IPS-NIHi11 (cell line): ENCODE results near the gene ATG16L1.

Experiments used
- DNase-seq: peaks from one replicate; pipeline ENCODE4 v3.0.0; 2012; ENCODE audit warnings: mixed read lengths, low spot score

ATG16L1 gene

DNA sequence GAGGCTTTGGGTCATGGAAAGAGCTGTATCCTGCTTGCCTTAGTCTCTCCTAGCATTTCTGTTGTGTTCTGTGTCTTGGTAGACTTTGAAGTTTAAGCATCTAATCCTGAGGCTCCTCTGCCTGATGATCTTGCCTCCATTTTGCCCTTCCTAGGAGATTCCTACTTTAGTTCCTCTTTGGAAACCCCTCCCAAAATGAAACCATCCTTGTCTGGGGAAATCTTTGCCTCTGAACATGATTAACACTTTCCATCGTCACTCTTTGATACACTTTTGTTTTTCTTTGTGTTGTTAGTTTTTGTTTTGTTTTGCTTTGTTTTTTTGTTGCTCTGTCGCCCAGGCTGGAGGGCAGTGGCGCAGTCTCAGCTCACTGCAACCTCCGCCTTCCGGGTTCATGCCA lies 9.2 kb downstream of the ATG16L1 start:
- no peak for DNase-seq

DNA sequence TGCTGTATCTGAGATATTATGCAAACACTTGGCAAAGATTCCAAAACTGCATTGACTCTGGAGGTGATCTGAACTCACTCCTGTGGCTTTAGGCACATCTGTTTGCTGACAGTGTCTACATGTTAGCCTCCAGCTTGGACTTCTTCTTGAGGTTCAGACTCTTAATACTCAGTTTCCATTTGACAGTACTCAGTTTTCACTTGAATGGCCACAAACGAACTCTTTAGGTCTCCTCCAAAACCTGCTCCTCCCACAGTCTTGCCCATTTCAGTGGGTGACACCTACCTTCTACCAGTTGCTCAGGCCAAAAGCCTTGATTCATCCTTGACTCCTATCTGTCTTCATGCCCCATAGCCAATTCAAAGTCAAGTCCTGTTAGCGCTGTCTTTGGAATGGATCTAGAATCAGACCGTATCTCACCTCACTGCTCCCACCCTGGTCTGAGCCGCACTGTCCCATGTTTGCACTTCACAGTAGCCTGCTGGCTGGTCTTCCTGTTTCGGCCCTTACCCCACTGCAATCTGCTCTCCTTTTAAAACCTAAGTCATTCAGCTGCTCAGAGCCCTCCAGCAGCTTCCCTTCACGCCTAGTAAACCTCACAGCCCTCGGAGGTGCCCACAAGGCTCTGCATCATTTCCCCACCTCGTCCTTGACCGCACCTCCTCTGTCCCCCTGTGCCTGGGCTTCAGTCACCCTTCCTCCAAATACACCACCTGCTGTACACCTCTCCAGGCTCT lies 10.5 kb downstream of the ATG16L1 start:
- DNase-seq, result no peak

DNA sequence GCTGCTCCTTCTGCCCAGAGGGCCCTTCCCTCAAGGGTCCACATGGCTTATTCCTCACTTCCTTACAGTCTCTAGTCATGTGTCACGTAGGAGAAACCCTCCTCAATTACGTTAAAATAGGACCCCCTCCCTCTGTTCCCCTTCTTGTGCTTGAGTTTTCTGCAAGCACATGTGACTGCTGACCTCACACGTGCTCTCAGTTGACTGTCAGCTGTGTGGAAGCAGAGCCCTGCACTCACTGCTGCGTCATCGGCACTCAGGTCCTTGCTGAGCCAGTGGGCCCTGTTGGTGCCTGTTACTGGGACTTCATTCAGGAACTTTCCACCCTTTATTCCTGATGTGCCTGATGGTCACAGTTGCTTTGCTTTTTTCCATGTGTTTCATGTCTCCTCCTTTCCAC lies 11.1 kb downstream of the ATG16L1 start:
- DNase-seq, result no peak

DNA sequence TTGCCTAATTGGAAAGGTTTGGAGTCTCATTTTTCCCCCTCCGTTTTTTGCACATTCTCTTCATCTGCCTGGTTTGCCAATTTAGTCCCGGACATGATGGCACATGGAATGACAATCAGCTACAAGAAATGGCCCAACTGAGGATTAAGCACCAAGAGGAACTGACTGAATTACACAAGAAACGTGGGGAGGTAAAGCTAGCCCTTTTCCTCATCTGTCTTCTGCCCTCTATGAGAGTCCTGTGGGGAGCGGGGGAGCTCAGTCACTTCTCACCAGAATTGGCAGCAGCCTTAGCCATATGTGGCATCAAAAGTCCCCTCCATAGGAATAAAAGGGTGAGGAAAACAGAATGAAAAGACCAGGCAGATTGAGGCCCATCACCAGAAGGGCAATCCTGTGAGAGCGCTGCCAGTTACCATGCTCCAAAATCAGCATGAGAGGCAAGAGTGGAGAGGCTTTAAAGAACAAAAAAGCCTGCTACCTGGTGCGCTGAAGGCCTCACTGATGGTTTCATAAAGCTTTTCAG lies 11.6 kb downstream of the ATG16L1 start:
- DNase-seq, result no peak

DNA sequence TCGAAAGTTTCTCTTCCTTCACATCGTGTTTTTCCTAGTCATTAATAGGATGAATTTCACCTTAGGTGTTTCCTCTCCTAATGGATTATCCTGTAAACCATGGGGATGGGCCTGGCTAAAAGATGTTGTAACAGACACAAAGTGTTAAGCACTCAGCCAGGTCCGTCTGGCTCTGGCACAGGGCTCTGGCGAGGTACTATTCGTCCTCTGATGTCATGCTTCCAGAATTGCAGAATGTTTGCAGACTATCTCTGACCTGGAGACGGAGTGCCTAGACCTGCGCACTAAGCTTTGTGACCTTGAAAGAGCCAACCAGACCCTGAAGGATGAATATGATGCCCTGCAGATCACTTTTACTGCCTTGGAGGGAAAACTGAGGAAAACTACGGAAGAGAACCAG lies 13.2 kb downstream of the ATG16L1 start:
- no peak for DNase-seq

DNA sequence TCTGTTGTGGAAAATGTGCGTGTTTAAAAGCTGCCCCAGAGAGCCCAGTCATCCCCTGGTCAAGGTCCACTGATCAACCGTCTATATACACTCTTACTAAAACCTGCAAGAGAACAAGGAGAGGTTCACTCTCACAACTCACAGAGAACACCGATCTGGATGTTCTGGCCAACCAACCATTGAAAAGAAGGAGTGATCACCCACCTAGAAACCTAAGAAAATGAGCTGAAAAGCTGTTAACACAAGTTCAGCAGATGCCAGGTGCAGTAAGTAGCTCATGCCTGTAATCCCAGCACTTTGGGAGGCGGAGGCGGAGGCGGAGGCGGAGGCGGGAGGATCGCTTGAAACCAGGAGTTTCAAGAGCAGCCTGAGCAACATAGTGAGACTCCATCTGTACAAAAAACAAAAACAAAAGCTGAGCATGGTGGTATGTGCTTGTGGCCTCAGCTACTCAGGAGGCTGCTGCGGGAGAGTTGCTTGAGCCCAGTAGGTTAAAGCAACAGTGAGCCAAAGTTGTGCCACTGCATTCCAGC lies 14.5 kb downstream of the ATG16L1 start:
- no peak for DNase-seq

DNA sequence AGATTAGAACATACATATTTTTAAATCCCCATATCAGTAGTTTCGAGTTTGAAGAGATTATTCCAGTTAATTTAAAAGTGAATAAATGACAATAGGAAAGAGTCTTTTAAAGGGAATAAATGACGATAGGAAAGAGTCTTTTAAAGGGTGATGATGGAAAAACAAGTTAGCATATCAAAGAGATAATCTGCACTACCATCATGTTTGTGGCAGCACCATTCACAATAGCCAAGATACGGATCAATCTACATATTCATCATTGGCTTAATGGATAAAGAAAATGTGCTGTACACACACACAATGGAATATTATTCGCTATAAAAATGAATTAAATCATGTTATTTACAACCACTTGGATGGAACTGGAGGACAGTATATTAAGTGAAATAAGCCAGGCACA lies 15.0 kb downstream of the ATG16L1 start:
- DNase-seq, result no peak

DNA sequence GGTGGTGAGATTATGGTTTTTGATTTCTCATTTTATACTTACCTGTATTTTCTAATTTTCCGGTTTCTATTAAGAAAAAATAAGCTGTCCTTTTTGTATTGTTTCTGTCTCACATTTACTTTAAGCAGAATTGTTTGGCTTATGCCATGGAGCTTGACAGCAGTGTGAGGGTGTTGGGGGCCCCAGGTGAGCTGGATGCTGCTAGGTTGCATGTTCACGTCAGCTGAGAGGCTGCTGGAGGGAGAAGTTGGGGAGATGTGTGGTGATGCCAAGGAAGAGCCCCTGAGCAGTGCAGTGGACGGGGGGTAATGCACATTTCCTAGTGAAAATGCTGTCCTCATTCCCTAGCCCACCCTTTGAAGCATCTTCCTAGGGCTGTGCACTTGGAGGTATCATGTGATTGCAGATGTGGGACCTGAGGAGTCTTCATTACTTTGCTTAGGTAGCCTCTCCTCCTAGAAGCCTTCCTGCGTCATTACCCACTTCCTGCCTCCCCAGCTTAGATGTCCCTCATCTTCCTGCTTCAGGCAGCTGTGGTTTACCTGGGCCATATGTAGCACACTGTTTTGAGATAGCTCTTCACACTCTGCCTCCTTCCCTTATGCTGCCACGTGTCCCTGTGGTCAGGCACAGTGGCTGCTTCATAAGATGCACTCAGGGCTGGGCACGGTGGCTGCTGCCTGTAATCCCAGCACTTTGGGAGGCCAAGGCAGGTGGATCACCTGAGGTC lies 16.2 kb downstream of the ATG16L1 start:
- DNase-seq, result no peak

DNA sequence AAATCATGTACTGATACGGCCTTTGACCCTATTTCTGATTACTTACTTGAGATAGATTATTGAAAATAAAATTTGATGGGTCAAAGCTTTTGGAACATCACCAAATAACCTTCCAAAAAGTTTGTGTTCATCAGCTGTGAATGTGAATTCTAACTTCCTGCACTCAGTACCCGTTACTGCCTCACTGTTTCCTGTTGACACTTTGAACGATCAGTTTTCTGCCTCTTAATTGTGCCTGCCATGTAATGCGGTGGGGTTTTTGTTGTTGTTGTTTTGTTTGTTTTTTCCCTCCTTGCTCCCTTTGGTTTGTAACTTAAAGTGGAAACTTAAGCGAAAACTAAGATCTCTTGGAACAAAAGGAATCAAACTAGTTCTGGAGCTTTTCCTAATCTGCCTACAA lies 18.9 kb downstream of the ATG16L1 start:
- no peak for DNase-seq

DNA sequence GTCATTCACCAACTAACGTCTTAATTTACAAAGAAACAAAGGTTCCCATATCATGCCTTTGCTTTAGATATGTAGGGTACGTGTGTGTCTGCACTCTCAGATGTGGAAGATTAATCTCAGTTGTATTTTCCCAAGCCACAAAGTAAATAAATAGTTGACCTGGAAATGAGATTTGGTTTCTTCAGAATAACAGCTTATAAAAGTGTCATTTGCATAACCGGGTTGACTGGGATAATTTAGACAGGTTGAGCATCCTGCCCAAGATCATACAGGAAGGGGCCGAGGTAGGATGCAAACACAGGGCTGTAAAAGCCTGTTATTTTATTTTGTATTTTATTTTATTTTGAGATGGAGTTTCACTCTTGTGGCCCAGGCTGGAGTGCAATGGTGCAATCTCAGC lies 19.5 kb downstream of the ATG16L1 start:
- no peak for DNase-seq

DNA sequence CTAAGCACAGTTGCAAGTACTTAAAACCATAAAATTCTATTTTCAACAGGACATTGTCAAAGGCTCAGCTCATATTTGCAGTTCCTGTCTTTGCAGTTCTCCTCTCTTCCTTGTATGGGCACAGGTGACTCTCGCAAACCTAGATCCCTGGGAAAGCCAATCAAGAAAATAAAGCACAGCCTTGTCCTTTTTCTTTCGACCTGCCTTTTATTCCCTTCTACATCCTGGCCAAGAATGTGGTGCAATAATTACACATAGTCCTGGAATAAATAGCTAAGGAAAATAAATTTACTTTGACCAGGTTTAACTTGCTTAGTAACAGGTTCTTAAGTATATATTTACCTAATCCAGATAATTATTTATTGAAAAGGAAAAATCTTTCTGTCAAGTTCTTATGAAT lies 20.2 kb downstream of the ATG16L1 start:
- no peak for DNase-seq

DNA sequence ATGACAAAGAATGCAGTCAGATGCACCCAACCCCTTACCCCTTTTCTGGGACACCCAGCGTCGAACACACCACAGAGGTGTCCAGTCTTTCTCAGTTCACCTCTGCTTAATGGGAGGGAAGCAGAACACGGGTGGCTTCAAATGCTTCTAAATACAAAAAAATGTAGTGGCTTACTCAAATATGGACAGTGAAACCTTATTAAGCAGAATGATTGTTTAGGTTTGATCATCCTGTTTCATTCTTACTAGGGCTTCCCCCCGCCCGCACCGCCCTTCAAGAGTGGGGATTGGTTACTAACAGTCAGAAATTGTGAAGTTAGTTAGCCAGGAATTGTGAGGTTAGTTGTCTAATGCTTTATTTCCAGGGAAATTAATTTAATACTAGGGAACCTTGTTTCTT lies 21.6 kb downstream of the ATG16L1 start:
- DNase-seq, result no peak

DNA sequence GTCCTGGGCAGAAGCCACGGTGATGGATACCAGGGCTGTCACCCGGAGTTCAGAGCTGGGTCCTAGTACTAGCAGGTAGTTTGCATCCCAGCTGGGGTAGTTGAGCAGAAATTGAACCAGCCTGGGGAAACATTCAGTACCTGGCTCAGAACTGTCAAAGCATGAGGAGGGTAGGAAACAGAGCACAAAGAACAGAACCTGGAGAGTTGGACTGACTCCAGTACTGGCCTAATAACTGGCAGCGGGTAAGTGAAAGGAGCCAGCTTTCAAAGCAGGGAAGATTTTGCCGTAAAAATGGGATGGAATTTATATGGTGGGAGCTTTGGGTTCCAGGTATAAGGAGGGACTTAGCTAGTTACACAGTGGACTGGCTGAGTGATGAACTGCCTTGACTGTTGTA lies 23.8 kb downstream of the ATG16L1 start:
- DNase-seq, result no peak

DNA sequence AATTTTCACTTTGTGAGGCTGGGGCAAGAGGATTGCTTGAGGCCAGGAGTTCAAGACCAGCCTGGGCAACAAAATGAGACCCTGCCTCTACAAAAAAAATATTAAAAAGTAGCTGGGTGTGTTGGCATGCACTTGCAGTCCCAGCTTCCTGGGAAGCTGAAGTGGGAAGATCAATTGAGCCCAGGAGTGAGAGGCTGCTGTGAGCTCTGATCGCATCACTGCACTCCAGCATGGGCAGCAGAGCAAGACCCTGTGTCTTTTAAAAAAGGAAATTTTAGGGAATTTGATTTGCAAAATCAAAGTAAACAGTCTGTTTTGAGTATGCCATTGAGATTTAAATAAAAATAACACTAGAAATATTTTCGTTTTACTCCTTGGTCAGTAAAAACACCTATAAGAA lies 27.4 kb downstream of the ATG16L1 start:
- no peak for DNase-seq

DNA sequence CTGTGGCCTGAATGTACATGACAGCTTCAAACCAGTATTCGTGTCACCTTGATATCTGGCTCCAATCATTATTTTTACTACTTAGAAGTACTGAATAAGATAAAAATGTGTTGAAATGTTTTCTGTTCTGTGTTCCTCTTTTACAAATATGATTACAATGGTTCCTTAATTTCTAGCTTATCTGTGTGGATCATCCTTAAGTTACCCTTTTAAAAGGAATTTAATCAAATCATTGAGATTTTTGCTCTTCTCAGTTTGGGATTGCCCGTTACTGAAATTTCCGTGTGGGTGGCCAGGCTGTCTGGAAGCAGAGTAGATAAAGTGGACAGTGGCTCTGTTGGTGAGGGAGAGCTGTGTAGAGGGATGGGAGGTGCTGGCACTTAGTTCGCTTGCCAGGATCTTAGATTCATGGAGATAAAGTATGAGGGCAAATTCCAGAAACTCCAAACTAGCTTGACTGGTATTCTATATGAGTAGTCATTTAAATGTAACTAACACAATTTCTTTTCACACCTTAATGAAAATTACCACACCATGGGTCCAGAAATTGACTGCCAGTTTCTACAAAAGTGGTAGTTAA lies 28.7 kb downstream of the ATG16L1 start:
- no peak for DNase-seq

DNA sequence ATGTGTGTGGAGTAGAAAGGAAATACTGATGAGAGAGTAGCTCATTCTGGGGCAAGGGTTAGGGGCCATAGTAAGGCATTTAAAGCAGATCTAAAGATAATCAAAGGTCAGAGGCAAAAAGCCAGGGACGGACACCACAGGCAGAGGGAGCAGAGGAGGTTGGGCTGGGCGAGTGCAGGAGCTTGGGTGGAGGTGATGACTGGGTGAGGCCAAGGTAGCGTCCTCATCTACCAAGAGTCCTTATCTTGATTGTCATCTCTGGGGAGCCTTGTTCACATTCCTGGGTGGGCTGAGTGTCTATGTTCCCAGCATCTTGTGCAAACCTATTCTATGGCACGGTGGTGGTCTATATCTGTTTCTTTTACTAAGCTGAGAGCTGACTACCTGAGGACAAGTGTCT lies 30.1 kb downstream of the ATG16L1 start:
- DNase-seq, result no peak

DNA sequence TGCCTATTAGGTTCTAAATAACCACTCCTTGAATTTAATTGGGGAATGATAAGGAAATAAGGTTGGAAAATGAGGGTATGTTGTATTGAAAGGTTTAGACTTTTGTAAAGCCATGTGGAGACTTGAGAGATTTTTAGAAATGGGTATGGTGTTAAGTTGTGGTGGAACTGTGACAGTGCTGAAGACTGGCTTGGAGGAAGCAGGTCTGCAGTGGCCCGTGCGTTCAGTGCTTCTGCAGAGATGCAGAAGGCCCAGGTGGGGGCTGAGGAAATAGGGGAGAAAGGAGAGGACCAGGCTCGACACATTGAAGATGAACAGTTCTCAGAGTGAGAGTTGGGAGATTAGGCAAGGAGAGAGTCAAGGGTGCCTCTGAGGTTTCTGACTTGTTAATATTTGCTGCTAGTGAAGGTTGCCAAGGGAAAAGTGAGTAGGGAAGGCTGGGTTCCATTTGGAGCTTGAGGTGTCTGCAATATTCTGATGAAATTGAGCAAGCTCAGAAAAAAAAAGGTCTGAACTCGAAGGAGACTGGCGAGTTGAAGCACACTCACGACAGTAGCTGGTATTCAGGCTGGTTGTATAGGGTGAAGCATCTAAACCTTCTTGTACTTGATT lies 30.6 kb downstream of the ATG16L1 start:
- no peak for DNase-seq

DNA sequence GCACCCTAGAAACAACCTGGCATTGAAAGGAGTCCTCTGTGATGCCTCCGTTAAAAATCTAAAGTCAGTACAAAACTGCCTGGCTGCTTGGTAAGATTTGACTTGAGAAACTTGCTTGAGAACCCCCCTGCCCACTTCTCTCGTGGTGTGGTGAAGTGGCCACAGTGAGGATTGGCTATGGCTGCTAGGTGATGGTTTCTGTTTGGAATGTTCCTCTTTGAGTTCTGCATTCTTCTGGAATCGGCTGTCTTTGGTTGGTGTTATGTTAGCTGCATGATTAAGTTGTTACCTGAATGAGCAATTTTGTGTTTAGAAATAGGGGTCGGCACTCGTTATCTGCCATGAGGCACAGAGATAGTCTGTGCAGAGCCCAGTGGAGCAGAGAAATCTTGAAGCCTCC lies 34.4 kb downstream of the ATG16L1 start:
- no peak for DNase-seq

DNA sequence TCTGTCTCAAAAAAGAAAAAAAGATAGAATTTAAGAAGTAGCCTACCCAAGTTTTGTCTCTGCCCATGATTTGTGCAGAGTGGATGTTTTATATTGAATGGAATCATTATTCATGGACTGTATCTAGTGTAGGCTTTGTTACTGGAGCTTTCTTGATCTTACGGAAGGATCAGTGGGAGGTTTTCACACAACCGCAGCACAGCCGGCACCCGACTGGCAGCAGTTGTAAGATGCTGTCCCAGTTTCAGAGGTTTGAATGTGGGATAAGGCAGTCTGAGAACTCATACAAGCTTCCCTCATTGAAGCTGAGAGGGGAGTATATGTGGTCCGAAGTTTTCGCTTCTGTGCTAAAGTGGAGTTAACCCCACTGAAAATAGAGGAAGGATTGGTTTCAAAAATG lies 36.4 kb downstream of the ATG16L1 start:
- DNase-seq, result no peak

DNA sequence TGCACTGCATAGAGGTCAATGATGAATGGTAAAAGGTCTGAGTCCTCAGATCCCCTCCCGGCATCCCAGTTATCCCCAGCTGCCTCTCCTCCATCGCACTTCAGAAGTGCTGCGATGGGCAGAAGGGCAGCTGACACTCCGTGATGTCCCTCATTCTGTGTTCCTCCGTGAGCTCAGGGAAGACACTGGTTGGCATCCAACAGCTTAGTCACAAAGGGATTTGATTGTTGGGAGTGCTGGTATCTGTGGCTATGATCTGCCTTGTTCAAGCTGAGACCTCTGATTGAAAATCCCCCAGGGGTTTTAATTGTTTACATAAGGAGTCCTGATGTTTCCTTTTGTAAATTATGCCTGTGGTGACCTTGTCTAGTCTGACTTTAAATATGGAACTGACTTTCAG lies 37.2 kb downstream of the ATG16L1 start:
- no peak for DNase-seq

DNA sequence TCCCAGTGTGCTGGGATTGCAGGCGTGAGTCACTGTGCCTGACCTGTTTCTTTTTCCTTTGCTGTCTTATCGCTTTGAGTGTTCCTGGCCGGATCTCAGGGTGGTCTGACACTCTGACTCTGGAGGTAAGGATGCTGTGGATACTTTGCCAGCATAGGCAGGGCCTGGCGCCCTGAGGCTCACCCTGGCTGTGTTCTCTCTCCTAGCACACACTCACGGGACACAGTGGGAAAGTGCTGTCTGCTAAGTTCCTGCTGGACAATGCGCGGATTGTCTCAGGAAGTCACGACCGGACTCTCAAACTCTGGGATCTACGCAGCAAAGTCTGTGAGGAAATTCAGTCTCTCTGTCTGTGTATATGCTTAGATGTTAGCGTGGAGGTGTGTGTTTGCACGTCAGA lies 38.2 kb downstream of the ATG16L1 start:
- no peak for DNase-seq

DNA sequence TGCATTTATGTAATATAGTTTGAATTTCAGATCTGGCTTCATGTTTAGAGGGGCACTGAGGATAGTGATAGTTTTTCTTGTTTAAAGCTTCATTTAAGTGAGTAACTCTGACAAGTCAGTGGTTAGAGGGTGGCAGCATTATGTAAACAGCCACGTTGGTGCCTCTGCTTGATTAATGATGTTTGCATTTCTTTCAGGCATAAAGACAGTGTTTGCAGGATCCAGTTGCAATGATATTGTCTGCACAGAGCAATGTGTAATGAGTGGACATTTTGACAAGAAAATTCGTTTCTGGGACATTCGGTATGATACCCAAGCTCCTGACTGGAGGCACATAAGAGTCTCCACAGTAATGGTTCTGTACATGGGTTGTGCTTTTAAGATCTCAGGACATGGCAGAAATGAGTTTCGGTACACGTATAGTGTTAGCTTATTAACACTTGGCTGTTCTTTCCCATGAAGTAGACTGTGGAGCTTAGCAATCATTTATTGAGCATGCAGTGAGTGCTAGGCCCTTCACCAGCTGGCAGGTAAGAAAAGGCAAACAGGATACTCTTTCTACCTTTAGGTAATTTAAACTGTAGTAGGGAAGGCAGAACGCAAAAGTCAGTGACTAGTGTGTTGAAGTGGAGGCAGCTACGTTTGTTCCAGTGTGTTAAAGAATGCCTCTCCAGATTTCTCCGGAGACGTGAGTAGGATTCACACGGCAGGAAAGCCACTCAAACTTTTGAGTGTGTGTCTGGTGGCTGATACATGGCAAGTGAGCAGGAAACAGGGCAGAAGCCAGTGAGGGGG lies 38.8 kb downstream of the ATG16L1 start:
- DNase-seq, result no peak
